Urothelium cell line (cell line): ENCODE measurements around the gene PLXNB1.
A peak's percentile ranks its signal among the peaks of the same experiment; 100 is the strongest.
"Not testable (repeated sequence)": the region's sequence is repeated elsewhere in the genome, so short reads cannot be mapped to it uniquely, and the experiment has no call there.

Experiments
- DNase-seq: peaks from one replicate; pipeline ENCODE4 v3.0.0; 2011; ENCODE audit warnings: low spot score, mixed read lengths
- FAIRE-seq: peaks from 2 replicates; lab custom pipeline; 2011; peaks lifted over from hg19 to GRCh38; lab: Jason Lieb, UNC

The PLXNB1 gene

GRCh38 chr3:48464713-48465221, 34.9 kb upstream of the PLXNB1 start:
- DNase-seq (no peak), FAIRE-seq (no peak)

GRCh38 chr3:48463703-48464102, 33.8 kb upstream of the PLXNB1 start:
- FAIRE-seq (no peak), DNase-seq (no peak)

DNA sequence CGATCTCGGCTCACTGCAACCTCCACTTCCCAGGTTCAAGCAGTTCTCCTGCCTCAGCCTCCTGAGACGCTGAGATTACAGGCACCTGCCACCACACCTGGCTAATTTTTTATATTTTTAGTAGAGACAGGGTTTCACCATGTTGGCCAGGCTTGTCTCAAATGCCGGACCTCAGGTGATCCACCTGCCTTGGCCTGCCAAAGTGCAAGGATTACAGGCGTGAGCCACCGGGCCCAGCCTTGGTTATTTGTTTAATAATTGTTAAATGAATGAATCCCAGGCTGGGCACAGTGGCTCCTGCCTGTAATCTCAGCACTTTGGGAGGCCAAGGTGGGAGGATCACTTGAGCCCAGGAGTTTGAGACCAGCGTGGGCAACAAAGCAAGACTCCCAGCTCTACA, 31.9 kb upstream of the PLXNB1 start:
- DNase-seq, FAIRE-seq: not testable (repeated sequence)

DNA sequence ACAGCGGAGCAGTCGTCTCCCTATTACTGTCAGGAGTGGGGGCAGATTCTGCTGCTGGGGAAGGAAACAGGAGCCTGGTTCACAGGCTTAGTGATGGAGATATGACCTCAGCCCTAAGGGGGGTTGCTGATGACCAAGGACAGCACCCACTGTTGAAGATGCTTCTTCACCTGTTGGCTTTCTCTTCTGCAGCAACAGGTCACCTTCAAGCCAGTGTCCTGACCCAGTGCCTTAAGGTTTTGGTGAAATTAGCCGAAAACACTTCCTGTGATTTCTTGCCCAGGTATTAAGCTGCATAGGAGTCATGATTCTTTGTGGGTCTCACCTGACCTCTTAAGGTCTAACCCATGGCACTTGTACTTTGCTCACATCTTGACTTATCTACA, 30.6 kb upstream of the PLXNB1 start:
- DNase-seq: no peak
- no peak for FAIRE-seq

DNA sequence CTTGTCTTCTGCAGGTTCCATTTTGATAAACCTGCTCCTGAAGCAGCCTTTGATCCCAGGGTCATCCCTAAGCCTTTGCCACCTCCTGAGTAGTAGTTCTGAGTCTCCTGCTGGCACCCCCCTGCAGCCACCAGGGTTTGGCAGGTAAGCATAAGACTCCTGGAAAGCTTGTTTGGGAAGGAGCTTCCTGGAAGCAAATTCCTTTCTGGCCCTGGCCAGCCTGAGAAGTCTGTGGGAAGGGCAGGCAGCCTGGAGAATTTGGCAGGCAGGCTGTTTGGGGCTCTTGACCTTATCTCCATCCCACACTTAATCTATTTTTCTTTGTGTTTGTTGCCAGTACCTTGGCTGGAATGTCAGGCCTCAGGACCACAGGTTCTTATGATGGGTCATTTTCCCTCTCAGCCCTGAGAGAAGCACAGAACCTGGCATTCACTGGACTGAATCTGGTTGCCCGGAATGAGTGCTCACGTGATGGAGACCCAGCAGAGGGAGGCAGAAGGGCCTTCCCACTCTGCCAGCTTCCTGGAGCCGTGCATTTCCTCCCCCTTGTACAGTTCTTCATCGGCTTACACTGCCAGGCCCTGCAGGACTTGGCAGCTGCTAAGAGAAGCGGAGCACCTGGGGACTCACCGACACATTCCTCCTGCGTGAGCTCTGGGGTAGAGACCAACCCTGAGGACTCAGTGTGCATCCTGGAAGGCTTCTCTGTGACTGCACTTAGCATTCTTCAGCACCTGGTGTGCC, 30.1 kb upstream of the PLXNB1 start:
- FAIRE-seq (no peak), DNase-seq (no peak)

- FAIRE-seq: no peak
- no peak for DNase-seq
Observed at GRCh38 chr3:48459331-48459730, 29.4 kb upstream of the PLXNB1 start.

GRCh38 chr3:48456456-48456855, 26.6 kb upstream of the PLXNB1 start:
- DNase-seq (no peak), FAIRE-seq (no peak)

DNA sequence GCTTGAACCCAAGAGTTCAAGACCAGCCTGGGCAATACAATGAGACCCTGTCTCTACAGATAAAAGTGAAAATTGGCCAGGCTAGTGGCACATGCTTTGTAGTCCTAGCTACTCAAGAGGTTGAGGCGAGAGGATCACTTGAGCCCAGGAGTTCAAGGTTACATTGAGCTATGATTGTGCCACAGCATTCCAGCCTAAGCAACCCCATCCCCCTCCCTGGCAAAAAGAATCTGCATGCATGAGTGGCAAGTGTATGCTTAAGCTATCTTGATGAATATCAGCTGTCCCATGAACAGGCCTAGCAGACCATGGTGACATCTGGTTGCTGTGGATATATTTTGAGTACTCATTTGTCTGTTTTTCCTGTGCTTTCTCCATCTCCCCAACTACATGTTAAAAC, 21.4 kb upstream of the PLXNB1 start:
- DNase-seq: no peak

DNA sequence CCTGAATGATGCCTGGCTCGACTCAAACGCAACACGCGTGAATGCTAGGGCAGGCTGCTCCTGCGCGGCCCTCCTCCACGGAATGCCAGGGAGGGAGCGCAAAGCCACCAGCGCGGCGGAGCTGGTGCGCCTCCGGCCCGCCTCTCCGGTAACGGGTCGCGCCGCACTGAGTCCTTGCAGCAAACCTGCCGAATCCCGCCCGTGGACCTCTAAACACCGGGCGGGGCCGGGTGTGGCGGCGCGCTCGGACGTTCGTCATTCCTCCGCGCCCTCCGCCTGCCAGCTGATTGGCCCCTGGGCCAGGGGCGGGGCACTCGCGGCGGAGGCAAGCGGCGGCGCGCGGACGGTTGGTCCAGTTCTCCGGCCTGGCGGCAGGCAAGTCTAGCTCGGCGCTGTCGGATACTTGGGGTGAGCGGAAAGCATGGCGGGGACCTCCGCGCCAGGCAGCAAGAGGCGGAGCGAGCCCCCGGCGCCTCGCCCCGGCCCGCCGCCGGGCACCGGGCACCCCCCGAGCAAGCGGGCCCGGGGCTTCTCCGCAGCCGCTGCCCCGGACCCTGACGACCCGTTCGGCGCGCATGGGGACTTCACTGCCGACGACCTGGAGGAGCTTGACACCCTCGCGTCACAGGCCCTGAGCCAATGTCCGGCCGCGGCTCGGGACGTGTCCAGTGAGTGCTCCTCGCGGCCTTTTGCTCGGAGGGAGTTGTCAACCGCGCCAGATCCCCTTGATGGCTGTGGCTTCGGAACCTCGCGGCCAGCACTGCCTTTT, 16.7 kb upstream of the PLXNB1 start, which contains the start of gene ATRIP:
TSS of gene ATRIP (plus strand) at position 313 of the 769 bp plus-strand sequence. CDS start at position 422, 109 bp downstream.
- DNase-seq: peak; percentile 95
- peak; percentile 81 for FAIRE-seq

More for the DNA sequence above, 21.4 kb upstream of the PLXNB1 start:
- FAIRE-seq: no peak

DNA sequence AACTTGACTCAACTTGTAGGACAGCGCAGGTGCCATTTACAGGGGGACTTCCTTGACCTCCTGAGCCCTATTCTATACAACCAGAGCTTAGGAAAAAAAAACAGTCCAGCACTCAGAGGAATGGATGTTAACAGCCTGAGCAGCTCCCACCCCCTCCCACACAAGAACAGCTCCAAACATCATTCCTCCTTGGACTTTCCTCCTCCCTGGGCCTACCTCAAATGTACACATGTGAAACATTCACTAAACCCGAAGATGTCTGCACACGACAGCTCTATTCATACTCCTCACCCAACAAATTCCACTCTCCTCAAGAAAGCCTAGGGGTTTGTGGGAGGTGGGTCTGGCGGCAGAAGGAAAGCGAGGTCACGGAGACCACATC, 16.1 kb upstream of the PLXNB1 start:
- peak; percentile 27 for FAIRE-seq

GRCh38 chr3:48445277-48445882, 15.5 kb upstream of the PLXNB1 start:
- DNase-seq (no peak), FAIRE-seq (no peak)

More for the DNA sequence above, 16.1 kb upstream of the PLXNB1 start:
- no peak for DNase-seq

GRCh38 chr3:48441940-48442339, 12.1 kb upstream of the PLXNB1 start:
- DNase-seq (no peak), FAIRE-seq (no peak)

- DNase-seq (no peak), FAIRE-seq (no peak)
Observed at GRCh38 chr3:48440590-48440958, 10.7 kb upstream of the PLXNB1 start.

DNA sequence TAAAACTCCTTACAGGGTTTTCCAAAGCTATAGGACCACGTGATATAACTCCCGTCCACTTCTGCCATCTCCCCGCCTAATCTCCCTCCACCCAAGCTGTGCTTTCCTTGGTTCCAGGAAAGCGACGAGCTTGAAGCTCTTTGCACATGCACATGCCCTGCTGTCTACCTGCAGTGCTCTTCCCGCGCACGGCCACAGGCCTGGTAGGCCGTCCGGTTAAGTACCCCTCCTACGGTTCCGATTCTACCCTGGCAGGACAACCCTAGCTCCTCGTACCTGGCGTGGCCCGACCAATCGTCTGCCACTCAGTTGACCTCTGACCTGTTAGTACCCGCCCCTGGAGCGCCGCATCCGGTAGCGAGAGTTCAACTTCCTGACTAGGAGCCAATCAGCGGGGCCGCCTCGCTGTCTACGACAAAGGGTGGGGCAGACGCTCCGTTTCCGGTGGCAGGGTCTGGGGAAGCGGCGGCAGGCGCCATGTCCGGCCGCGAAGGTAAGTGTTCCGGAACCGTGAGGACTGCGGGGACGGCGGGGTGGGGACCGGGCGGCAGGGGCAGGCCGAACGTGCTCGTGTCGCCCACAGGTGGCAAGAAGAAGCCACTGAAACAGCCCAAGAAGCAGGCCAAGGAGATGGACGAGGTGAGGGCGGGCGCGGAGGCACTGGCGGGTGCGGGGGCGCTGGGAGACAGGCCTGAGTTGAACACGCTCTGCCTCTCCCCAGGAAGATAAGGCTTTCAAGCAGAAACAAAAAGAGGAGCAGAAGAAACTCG, 10.1 kb upstream of the PLXNB1 start, which contains the start of the genes CCDC51 and TMA7:
TSS of gene CCDC51 (minus strand) at position 300 of the 770 bp plus-strand sequence. CDS start 4,991 bp downstream, outside the sequence.
TSS of gene TMA7 (plus strand) at position 438 of the 770 bp plus-strand sequence. CDS start at position 478, 40 bp downstream.
- FAIRE-seq (peak; percentile 98), DNase-seq (peak; percentile 99)

GRCh38 chr3:48437812-48438211, 7.9 kb upstream of the PLXNB1 start:
- no peak for DNase-seq
- FAIRE-seq: no peak

DNA sequence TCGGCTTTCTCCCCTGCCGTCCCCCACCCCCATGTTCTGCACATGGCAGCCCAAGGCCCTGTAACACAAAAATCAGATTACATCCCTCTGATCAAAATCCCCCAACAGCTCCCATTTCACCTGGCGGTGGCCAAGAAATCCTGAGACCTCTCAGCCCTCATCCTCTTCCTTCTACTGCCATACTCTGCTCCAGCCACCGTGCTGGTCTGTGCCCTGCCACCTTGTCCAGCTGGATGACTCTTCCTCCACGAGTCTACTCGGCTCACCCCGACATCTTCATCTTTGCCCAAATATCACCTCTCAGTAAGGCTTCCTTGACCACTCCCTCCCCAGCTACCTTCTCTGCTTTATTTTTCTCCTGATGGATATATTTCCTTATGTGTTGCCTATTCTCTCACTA, 7.0 kb upstream of the PLXNB1 start:
- FAIRE-seq (no peak), DNase-seq (no peak)

DNA sequence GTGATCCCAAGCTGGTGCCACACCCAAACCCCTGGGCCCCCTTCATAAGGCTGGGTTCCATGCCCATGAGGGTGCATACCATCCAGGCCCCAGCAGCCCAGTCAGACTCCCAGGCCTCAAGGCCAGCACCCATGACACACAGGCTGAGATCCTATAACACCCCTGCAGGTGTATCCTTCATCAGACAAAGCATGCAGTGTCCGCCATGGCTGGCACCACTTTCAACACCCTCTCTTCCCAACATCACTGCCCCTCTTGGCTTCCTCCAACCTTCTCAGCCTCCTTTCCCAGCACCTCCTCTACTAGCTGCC, 6.5 kb upstream of the PLXNB1 start:
- no peak for FAIRE-seq

DNA sequence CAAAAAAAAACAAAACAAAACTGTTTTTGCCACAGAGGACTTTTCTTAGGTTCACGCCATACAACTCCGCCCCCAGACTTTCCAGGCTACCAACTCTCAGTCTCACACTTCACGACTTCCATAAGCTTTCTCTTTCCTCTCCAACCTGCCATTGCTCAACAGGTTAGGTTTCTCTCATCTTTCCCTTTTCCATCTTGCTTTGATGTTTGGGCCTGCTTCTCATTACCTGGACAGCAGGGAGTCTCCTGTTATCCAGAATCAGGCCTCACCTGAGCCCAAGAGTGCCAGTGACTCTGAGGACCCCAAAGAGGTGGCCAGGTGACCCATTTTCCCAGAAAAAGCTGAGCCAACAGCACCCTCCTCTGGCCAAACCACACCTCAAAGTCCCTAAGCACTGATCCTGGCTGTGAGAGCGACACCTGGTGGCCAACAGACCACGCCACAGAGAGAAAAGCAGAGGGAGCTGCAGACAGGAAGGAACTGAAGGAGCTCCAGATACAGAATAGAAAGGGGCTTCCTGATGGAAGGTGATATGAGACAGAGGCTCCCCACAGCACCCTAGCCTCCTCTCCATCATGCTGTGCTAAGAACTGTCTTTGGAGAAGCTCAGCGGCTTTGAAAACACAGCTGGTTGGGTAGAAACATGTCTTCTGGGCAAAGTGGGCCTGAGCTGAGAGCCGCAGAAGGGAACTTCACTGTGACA, 6.0 kb upstream of the PLXNB1 start:
- peak; percentile 87 for DNase-seq

More for the DNA sequence above, 6.5 kb upstream of the PLXNB1 start:
- no peak for DNase-seq

GRCh38 chr3:48435223-48435595, 5.3 kb upstream of the PLXNB1 start:
- FAIRE-seq (no peak), DNase-seq (no peak)

More for the DNA sequence above, 6.0 kb upstream of the PLXNB1 start:
- no peak for FAIRE-seq

GRCh38 chr3:48434591-48435222, 4.8 kb upstream of the PLXNB1 start:
- FAIRE-seq (no peak), DNase-seq (no peak)
